Endothelial cell of umbilical vein (primary cell): ENCODE data around the gene RASA1. TPM values are rescaled to one million over a fixed set of nuclear protein-coding genes. Genes with fewer than 3 reads are reported as not detected.

Experiments used
- BruUV-seq: library from RNA; stranded (reverse); fragments of 400-500 nt; replicated peaks from 2 replicates; lab custom pipeline; 2021; lab: Mats Ljungman, UMichigan
- CTCF ChIA-PET: fragments of 300-600, 350-600 bp; sonication (Branson Sonifier 250); formaldehyde crosslinking; loops from one replicate; lab custom pipeline; 2021; ENCODE audit warnings: antibody characterized with exemption, inconsistent platforms; lab: Charles Lee
- POLR2A ChIA-PET: fragments of 300-600, 350-600 bp; sonication (Branson Sonifier 250); formaldehyde crosslinking; loops from one replicate; lab custom pipeline; 2021; ENCODE audit warnings: antibody characterized with exemption, inconsistent platforms; lab: Charles Lee
- DNase-seq: peaks from one replicate; pipeline ENCODE4 v3.0.0-alpha.2; 2011; ENCODE audit warnings: low read depth, low spot score
- FAIRE-seq: peaks from 2 replicates; lab custom pipeline; 2011; peaks lifted over from hg19 to GRCh38; lab: Jason Lieb, UNC
- H2AFZ ChIP-seq: 2 replicates; pipeline ENCODE4 v1.6.0; 2012; ENCODE audit warnings: low read depth, low read length, control low read depth, inconsistent platforms
- H3K27ac ChIP-seq: 2 replicates; pipeline ENCODE4 v1.5.1; 2011; ENCODE audit warnings: low read depth, mild to moderate bottlenecking, control low read depth, low read length, moderate library complexity; ENCODE audit not compliant: insufficient read depth
- H3K27me3 ChIP-seq, 2 experiments: 2 replicates each; pipeline versions ENCODE4 v1.6.0 to v1.6.1; 2011; ENCODE audit warnings: low read length in 2 of 2, mixed read lengths in 1 of 2; ENCODE audit not compliant: control insufficient read depth in 2 of 2, insufficient read depth in 2 of 2
- H3K36me3 ChIP-seq, 2 experiments: 2 replicates in 1 of 2; 3 replicates in 1 of 2; pipeline ENCODE4 v1.5.1; 2011; ENCODE audit warnings: low read length in 2 of 2, mild to moderate bottlenecking in 1 of 2, moderate library complexity in 1 of 2; ENCODE audit not compliant: control insufficient read depth in 2 of 2, insufficient read depth in 2 of 2; ENCODE audit errors: extremely low read depth in 1 of 2
- H3K4me1 ChIP-seq: 3 replicates; pipeline ENCODE4 v1.5.1; 2011; ENCODE audit warnings: mild to moderate bottlenecking, low read length; ENCODE audit not compliant: control insufficient read depth, insufficient read depth; ENCODE audit errors: extremely low read depth
- H3K4me2 ChIP-seq: 2 replicates; pipeline ENCODE4 v1.6.1; 2011; ENCODE audit warnings: low read length, control low read depth, mixed read lengths; ENCODE audit not compliant: insufficient read depth
- H3K4me3 ChIP-seq, 3 experiments: fragments of 200-600 bp in 1 of 3; sonication (generic), shearing (Covaris generic) in 1 of 3; replicated peaks in 1 of 3; 2 replicates each; pipeline ENCODE4 v1.5.1; 2011 to 2016; ENCODE audit warnings: control low read depth in 3 of 3, low read length in 3 of 3, mild to moderate bottlenecking in 2 of 3, inconsistent platforms in 1 of 3, low read depth in 1 of 3, moderate library complexity in 1 of 3; ENCODE audit not compliant: insufficient read depth in 1 of 3
- H3K79me2 ChIP-seq: 2 replicates; pipeline ENCODE4 v1.6.0; 2012; ENCODE audit warnings: low read length, inconsistent platforms; ENCODE audit not compliant: control insufficient read depth, insufficient read depth
- H3K9ac ChIP-seq: replicated peaks from 2 replicates; pipeline ENCODE3; 2011; ENCODE audit warnings: low read length, control low read depth; ENCODE audit not compliant: insufficient read depth; ENCODE audit errors: extremely low read depth
- H3K9me1 ChIP-seq: replicated peaks from 3 replicates; pipeline ENCODE4 v1.6.0; 2011; ENCODE audit warnings: mild to moderate bottlenecking, low read length; ENCODE audit not compliant: control insufficient read depth, insufficient read depth; ENCODE audit errors: extremely low read depth
- H3K9me3 ChIP-seq: replicated peaks from 2 replicates; pipeline ENCODE4 v1.5.1; 2012; ENCODE audit warnings: low read length, inconsistent platforms; ENCODE audit not compliant: control insufficient read depth, insufficient read depth
- H4K20me1 ChIP-seq: replicated peaks from 2 replicates; pipeline ENCODE3; 2011; ENCODE audit warnings: mild to moderate bottlenecking, low read length; ENCODE audit not compliant: control insufficient read depth, insufficient read depth; ENCODE audit errors: extremely low read depth
- CTCF ChIP-seq, 2 donors: IDR thresholded peaks; 1 replicate in 1 of 2; 2 replicates in 1 of 2; pipeline ENCODE4 v1.5.1; 2011; ENCODE audit warnings: low read length in 2 of 2, mild to moderate bottlenecking in 2 of 2, moderate library complexity in 2 of 2, control low read depth in 1 of 2, inconsistent platforms in 1 of 2, low read depth in 1 of 2; ENCODE audit not compliant: insufficient read depth in 1 of 2; ENCODE audit errors: extremely low read depth in 1 of 2
- EZH2 ChIP-seq: IDR thresholded peaks from 2 replicates; pipeline ENCODE4 v1.6.1; 2012; ENCODE audit warnings: borderline replicate concordance, low read depth, mild to moderate bottlenecking, moderate library complexity, low read length, inconsistent platforms; ENCODE audit not compliant: severe bottlenecking
- FOS ChIP-seq: IDR thresholded peaks from 2 replicates; pipeline ENCODE4 v1.6.1; 2011; ENCODE audit warnings: mild to moderate bottlenecking, low read length, moderate library complexity, borderline replicate concordance; ENCODE audit not compliant: insufficient read depth
- GATA2 ChIP-seq: IDR thresholded peaks from 2 replicates; pipeline ENCODE4 v1.7.0; 2011; ENCODE audit warnings: low read depth, mild to moderate bottlenecking, moderate library complexity, mixed read lengths, low read length; ENCODE audit not compliant: insufficient read length, insufficient read depth
- JUN ChIP-seq: IDR thresholded peaks from 2 replicates; pipeline ENCODE4 v1.6.1; 2011; ENCODE audit warnings: borderline replicate concordance, low read depth; ENCODE audit not compliant: insufficient read length, insufficient read depth
- MAX ChIP-seq: IDR thresholded peaks from 2 replicates; pipeline ENCODE4 v1.6.1; 2011; ENCODE audit not compliant: insufficient read depth, insufficient read length
- MYC ChIP-seq: IDR thresholded peaks from one replicate; pipeline ENCODE4 v1.6.1; 2011; ENCODE audit warnings: mild to moderate bottlenecking, low read depth, low read length
- POLR2A ChIP-seq: IDR thresholded peaks from 2 replicates; pipeline ENCODE4 v1.6.1; 2012; ENCODE audit warnings: low read depth, mild to moderate bottlenecking, control low read depth, low read length
- POLR2AphosphoS5 ChIP-seq: IDR thresholded peaks from 2 replicates; pipeline ENCODE4 v1.6.1; 2012; ENCODE audit warnings: low read depth, mild to moderate bottlenecking, control low read depth, low read length, moderate library complexity; ENCODE audit not compliant: insufficient read depth
- dilution Hi-C: fragments of 300-500 bp; cut with MboI; formaldehyde crosslinking; loops from one replicate; pipeline ENCODE4 v1.15.0; 2019; ENCODE audit warnings: low sequenced_read_pairs; ENCODE audit not compliant: extremely low pct_ligation_motif_present
- intact Hi-C: fragments of 100-400 bp; cut with micrococcal nuclease; formaldehyde crosslinking; loops from one replicate; pipeline ENCODE4 v1.10.0; 2022
- polyA plus RNA-seq, 4 experiments: library from polyadenylated mRNA; depleted of rRNA in 3 of 4; stranded (reverse) in 3 of 4; unstranded in 1 of 4; fragments of >200 nt; gene quantifications; 2 replicates each; pipeline versions ENCODE4 v1.2.1 to v1.2.3, GENCODE V29; 2011 to 2012; ENCODE audit warnings: missing spikeins in 1 of 4
- total RNA-seq: library from RNA; stranded (reverse); gene quantifications from 2 replicates; pipeline ENCODE4 v1.2.3, GENCODE V29; 2021

Gene RASA1
- total and polyA plus RNA-seq, 2 donors (not counting 3 experiments of a cell fraction or from before 2014, with no cell fraction given) = 23.1 to 42.0 TPM

- Histone ChIP-seq H3K9ac (no peak overlapping the region), H4K20me1 (no peaks in the 10 kb centered on the region), H3K9me3 (no peaks in the 10 kb centered on the region), H3K4me1 (peaks cover 6% of the 10 kb centered on the region), H3K27me3 (no peaks in the 10 kb centered on the region), H3K4me2 (no peak overlapping the region), H3K36me3 (peaks cover 8 to 30% of the 10 kb centered on the region in 2 experiments), H2AFZ (no peak overlapping the region), H3K27ac (no peak overlapping the region), H3K79me2 (peaks cover 49% of the 10 kb centered on the region), H3K9me1 (peaks cover 2% of the 10 kb centered on the region), H3K4me3 (no peak overlapping the region)
- CTCF ChIA-PET = interaction anchor here (0.5 to 2.0 kb wide), 3 partner anchors 8 to 856 kb away, joined by 3 to 5 read pairs (median 3); no protein-coding TSS in a partner anchor
- no TSS peak for BruUV-seq
- dilution Hi-C loops (no loop called here), intact Hi-C loops (no loop called here)
- POLR2A ChIA-PET = no interaction called here
- FAIRE-seq (no peak), DNase-seq (no peak)
- TF ChIP-seq POLR2AphosphoS5 = no peak
- TF ChIP-seq FOS = no peak
- TF ChIP-seq JUN = no peak
- TF ChIP-seq EZH2 = no peak
- TF ChIP-seq MYC = no peak
- TF ChIP-seq POLR2A = no peak
- no peak for TF ChIP-seq GATA2
- TF ChIP-seq CTCF (IDR thresholded peaks at IDR 0.05; ENCODE audit: extremely low read depth in 1 of 2, insufficient read depth in 1 of 2, low read depth in 1 of 2, low read length in 2 of 2) = no peak
- TF ChIP-seq MAX = no peak
These were observed 137.9 kb downstream of the RASA1 start for GRCh38 chr5:87405472-87406155.
